Measurements from ENCODE around the gene THADA.

DNA sequence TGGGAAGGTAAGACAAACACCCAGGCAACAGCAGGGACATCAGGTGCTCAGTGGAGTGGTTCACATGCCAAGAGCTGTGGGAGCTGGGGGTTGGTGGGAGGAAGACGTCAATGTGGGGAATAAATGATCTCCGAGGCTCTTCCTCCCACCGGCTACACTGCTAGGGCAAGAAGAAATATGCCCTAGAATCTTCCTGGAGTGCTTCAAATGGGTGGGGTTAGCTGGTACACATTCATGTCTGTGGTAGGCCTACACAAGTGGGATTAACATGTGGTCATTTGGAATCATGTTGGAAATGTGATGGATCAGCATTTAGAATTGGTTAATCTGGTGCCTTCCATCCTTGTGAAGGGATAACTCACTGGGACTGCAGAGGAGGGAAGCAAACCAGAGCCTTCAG is 357.0 kb downstream of the THADA start:
- TF ChIP-seq SUZ12 (IDR thresholded peaks at IDR 0.05; ENCODE audit: extremely low read depth, insufficient read depth, insufficient read length) (no peak), YY1 (IDR thresholded peaks at IDR 0.05; ENCODE audit: insufficient read depth, insufficient read length) (no peak)

Data from NT2/D1 (cell line).